ENCODE measurements around the gene ACVR1.

DNA sequence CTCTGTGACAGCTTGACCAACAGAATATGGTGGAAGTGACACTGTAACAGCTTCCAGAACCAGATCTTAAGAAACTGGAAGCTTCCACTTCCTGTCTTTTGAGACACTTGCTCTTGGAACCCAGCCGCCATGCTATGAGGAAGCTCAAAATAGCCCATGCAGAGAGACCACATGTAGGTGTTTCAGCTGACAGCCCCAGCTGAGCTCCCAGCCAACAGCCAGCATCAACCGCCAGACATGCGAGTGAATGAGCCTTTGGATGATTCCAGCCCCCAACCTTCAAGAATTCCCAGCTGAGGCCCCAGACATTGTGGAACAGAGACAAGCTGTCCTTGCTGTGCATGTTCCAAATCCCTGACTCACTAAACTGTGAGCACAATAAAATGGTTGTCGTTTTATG is 27.9 kb downstream of the ACVR1 start:
- TF ChIP-seq, protein P1, sequence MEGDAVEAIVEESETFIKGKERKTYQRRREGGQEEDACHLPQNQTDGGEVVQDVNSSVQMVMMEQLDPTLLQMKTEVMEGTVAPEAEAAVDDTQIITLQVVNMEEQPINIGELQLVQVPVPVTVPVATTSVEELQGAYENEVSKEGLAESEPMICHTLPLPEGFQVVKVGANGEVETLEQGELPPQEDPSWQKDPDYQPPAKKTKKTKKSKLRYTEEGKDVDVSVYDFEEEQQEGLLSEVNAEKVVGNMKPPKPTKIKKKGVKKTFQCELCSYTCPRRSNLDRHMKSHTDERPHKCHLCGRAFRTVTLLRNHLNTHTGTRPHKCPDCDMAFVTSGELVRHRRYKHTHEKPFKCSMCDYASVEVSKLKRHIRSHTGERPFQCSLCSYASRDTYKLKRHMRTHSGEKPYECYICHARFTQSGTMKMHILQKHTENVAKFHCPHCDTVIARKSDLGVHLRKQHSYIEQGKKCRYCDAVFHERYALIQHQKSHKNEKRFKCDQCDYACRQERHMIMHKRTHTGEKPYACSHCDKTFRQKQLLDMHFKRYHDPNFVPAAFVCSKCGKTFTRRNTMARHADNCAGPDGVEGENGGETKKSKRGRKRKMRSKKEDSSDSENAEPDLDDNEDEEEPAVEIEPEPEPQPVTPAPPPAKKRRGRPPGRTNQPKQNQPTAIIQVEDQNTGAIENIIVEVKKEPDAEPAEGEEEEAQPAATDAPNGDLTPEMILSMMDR (conservative IDR thresholded peaks at IDR 0.05; ENCODE audit: low read depth in 2 of 2): no peak
- TF ChIP-seq, protein P2, sequence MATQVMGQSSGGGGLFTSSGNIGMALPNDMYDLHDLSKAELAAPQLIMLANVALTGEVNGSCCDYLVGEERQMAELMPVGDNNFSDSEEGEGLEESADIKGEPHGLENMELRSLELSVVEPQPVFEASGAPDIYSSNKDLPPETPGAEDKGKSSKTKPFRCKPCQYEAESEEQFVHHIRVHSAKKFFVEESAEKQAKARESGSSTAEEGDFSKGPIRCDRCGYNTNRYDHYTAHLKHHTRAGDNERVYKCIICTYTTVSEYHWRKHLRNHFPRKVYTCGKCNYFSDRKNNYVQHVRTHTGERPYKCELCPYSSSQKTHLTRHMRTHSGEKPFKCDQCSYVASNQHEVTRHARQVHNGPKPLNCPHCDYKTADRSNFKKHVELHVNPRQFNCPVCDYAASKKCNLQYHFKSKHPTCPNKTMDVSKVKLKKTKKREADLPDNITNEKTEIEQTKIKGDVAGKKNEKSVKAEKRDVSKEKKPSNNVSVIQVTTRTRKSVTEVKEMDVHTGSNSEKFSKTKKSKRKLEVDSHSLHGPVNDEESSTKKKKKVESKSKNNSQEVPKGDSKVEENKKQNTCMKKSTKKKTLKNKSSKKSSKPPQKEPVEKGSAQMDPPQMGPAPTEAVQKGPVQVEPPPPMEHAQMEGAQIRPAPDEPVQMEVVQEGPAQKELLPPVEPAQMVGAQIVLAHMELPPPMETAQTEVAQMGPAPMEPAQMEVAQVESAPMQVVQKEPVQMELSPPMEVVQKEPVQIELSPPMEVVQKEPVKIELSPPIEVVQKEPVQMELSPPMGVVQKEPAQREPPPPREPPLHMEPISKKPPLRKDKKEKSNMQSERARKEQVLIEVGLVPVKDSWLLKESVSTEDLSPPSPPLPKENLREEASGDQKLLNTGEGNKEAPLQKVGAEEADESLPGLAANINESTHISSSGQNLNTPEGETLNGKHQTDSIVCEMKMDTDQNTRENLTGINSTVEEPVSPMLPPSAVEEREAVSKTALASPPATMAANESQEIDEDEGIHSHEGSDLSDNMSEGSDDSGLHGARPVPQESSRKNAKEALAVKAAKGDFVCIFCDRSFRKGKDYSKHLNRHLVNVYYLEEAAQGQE (IDR thresholded peaks at IDR 0.05; ENCODE audit: unreplicated experiment): no peak
- TF ChIP-seq POLR2AphosphoS5 (IDR thresholded peaks at IDR 0.05; ENCODE audit: low read depth) (no peak), EZH2 (IDR thresholded peaks at IDR 0.05; ENCODE audit: low read depth, unreplicated experiment) (no peak), EZH2phosphoT487 (IDR thresholded peaks at IDR 0.05; ENCODE audit: unreplicated experiment) (no peak), JUNB (IDR thresholded peaks at IDR 0.05; ENCODE audit: unreplicated experiment) (no peak), CREB1 (CRISPR knock-in tag; IDR thresholded peaks at IDR 0.05; ENCODE audit: low read depth) (no peak)
- TF ChIP-seq, protein P3, sequence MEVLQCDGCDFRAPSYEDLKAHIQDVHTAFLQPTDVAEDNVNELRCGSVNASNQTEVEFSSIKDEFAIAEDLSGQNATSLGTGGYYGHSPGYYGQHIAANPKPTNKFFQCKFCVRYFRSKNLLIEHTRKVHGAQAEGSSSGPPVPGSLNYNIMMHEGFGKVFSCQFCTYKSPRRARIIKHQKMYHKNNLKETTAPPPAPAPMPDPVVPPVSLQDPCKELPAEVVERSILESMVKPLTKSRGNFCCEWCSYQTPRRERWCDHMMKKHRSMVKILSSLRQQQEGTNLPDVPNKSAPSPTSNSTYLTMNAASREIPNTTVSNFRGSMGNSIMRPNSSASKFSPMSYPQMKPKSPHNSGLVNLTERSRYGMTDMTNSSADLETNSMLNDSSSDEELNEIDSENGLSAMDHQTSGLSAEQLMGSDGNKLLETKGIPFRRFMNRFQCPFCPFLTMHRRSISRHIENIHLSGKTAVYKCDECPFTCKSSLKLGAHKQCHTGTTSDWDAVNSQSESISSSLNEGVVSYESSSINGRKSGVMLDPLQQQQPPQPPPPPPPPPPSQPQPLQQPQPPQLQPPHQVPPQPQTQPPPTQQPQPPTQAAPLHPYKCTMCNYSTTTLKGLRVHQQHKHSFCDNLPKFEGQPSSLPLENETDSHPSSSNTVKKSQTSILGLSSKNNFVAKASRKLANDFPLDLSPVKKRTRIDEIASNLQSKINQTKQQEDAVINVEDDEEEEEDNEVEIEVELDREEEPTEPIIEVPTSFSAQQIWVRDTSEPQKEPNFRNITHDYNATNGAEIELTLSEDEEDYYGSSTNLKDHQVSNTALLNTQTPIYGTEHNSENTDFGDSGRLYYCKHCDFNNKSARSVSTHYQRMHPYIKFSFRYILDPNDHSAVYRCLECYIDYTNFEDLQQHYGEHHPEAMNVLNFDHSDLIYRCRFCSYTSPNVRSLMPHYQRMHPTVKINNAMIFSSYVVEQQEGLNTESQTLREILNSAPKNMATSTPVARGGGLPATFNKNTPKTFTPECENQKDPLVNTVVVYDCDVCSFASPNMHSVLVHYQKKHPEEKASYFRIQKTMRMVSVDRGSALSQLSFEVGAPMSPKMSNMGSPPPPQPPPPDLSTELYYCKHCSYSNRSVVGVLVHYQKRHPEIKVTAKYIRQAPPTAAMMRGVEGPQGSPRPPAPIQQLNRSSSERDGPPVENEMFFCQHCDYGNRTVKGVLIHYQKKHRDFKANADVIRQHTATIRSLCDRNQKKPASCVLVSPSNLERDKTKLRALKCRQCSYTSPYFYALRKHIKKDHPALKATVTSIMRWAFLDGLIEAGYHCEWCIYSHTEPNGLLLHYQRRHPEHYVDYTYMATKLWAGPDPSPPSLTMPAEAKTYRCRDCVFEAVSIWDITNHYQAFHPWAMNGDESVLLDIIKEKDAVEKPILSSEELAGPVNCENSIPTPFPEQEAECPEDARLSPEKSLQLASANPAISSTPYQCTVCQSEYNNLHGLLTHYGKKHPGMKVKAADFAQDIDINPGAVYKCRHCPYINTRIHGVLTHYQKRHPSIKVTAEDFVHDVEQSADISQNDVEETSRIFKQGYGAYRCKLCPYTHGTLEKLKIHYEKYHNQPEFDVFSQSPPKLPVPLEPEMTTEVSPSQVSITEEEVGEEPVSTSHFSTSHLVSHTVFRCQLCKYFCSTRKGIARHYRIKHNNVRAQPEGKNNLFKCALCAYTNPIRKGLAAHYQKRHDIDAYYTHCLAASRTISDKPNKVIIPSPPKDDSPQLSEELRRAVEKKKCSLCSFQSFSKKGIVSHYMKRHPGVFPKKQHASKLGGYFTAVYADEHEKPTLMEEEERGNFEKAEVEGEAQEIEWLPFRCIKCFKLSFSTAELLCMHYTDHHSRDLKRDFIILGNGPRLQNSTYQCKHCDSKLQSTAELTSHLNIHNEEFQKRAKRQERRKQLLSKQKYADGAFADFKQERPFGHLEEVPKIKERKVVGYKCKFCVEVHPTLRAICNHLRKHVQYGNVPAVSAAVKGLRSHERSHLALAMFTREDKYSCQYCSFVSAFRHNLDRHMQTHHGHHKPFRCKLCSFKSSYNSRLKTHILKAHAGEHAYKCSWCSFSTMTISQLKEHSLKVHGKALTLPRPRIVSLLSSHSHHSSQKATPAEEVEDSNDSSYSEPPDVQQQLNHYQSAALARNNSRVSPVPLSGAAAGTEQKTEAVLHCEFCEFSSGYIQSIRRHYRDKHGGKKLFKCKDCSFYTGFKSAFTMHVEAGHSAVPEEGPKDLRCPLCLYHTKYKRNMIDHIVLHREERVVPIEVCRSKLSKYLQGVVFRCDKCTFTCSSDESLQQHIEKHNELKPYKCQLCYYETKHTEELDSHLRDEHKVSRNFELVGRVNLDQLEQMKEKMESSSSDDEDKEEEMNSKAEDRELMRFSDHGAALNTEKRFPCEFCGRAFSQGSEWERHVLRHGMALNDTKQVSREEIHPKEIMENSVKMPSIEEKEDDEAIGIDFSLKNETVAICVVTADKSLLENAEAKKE (CRISPR knock-in tag; IDR thresholded peaks at IDR 0.05): no peak
- TF ChIP-seq, protein P4, sequence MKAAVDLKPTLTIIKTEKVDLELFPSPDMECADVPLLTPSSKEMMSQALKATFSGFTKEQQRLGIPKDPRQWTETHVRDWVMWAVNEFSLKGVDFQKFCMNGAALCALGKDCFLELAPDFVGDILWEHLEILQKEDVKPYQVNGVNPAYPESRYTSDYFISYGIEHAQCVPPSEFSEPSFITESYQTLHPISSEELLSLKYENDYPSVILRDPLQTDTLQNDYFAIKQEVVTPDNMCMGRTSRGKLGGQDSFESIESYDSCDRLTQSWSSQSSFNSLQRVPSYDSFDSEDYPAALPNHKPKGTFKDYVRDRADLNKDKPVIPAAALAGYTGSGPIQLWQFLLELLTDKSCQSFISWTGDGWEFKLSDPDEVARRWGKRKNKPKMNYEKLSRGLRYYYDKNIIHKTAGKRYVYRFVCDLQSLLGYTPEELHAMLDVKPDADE (IDR thresholded peaks at IDR 0.05): no peak

Data from GM23338 (cell line).